CD4-positive, alpha-beta T cell (primary cell): ENCODE data around the gene TOLLIP. TPM values are rescaled to one million over a fixed set of nuclear protein-coding genes. Genes with fewer than 3 reads are reported as not detected.

Source experiments
- ATAC-seq: fragments of 200-7000 bp; cut with Tn5 transposase; one replicate; pipeline ENCODE4 v1.10.0; 2022; ENCODE audit warnings: mild to moderate bottlenecking; ENCODE audit not compliant: poor library complexity
- CTCF ChIA-PET: fragments of 350-600 bp; sonication (Branson Sonifier 250); formaldehyde crosslinking; loops from one replicate; lab custom pipeline; 2021; ENCODE audit warnings: antibody characterized with exemption, inconsistent platforms; lab: Charles Lee
- POLR2A ChIA-PET: fragments of 350-600 bp; sonication (Branson Sonifier 250); formaldehyde crosslinking; loops from one replicate; lab custom pipeline; 2021; ENCODE audit warnings: antibody characterized with exemption, inconsistent platforms; lab: Charles Lee
- DNase-seq, 14 experiments: peaks; one replicate each; pipeline ENCODE4 v3.0.0-alpha.2; 2013 to 2020; ENCODE audit warnings: mixed read lengths in 2 of 14
- H3K27ac ChIP-seq, 2 donors: one replicate each; pipeline versions ENCODE4 v1.5.1 to v1.7.0; 2013; ENCODE audit warnings: low read length in 2 of 2, low read depth in 1 of 2, mild to moderate bottlenecking in 1 of 2
- H3K27me3 ChIP-seq, 2 experiments: 1 replicate in 1 of 2; 2 replicates in 1 of 2; pipeline versions ENCODE4 v1.6.1 to v1.7.0; 2013; ENCODE audit warnings: low read length in 2 of 2, control low read depth in 1 of 2, mild to moderate bottlenecking in 1 of 2, moderate library complexity in 1 of 2; ENCODE audit not compliant: insufficient read depth in 2 of 2, control insufficient read depth in 1 of 2
- H3K36me3 ChIP-seq: one replicate; pipeline ENCODE4 v1.6.1; 2013; ENCODE audit warnings: low read length, control low read depth; ENCODE audit not compliant: insufficient read depth
- H3K4me1 ChIP-seq: one replicate; pipeline ENCODE4 v1.6.1; 2013; ENCODE audit warnings: low read length, control low read depth; ENCODE audit not compliant: insufficient read depth
- H3K4me3 ChIP-seq: one replicate; pipeline ENCODE4 v1.5.1; 2013; ENCODE audit warnings: mild to moderate bottlenecking, low read length, moderate library complexity
- H3K9me3 ChIP-seq, 2 experiments: 1 replicate in 1 of 2; 2 replicates in 1 of 2; pipeline versions ENCODE4 v1.6.1 to v1.7.0; 2013; ENCODE audit warnings: low read length in 2 of 2, mild to moderate bottlenecking in 2 of 2, control low read depth in 1 of 2, moderate library complexity in 1 of 2; ENCODE audit not compliant: control insufficient read depth in 1 of 2, insufficient read depth in 1 of 2
- H3K27ac Mint-ChIP-seq: one replicate; pipeline ENCODE4 v1.8.0; 2020; ENCODE audit warnings: mixed read lengths
- H3K27me3 Mint-ChIP-seq: one replicate; pipeline ENCODE4 v1.8.0; 2021; ENCODE audit warnings: mixed read lengths
- H3K36me3 Mint-ChIP-seq: one replicate; pipeline ENCODE4 v1.8.0; 2021; ENCODE audit warnings: low read depth, mixed read lengths
- H3K4me1 Mint-ChIP-seq: one replicate; pipeline ENCODE4 v1.8.0; 2021; ENCODE audit warnings: low read depth, mixed read lengths
- H3K4me3 Mint-ChIP-seq: one replicate; pipeline ENCODE4 v1.8.0; 2020; ENCODE audit warnings: mild to moderate bottlenecking, mixed read lengths
- H3K9me3 Mint-ChIP-seq: one replicate; pipeline ENCODE4 v1.8.0; 2020; ENCODE audit warnings: mixed read lengths
- intact Hi-C, 2 experiments: fragments of 100-400 bp; cut with DNase I in 1 of 2; cut with micrococcal nuclease in 1 of 2; formaldehyde crosslinking; loops; one replicate each; pipeline versions ENCODE4 v1.15.1 to v1.9.0; 2023 to 2025; cut with DNase I, micrococcal nuclease
- total RNA-seq, 174 experiments: library from RNA in 2 of 174; stranded (reverse) in 2 of 174; gene quantifications; one replicate each; pipeline ENCODE4 v1.2.3 and lab custom pipeline; 2021 to 2026
- TF ChIP-seq, protein P1 (sequence below): fragments of 200-600 bp; IDR thresholded peaks from one replicate; pipeline ENCODE4 v1.8.0; 2022; ENCODE audit warnings: antibody characterized with exemption, mild to moderate bottlenecking

TOLLIP gene
- total RNA-seq, 2 experiments from 2014 or later, result 38.9 to 41.0 TPM

DNA sequence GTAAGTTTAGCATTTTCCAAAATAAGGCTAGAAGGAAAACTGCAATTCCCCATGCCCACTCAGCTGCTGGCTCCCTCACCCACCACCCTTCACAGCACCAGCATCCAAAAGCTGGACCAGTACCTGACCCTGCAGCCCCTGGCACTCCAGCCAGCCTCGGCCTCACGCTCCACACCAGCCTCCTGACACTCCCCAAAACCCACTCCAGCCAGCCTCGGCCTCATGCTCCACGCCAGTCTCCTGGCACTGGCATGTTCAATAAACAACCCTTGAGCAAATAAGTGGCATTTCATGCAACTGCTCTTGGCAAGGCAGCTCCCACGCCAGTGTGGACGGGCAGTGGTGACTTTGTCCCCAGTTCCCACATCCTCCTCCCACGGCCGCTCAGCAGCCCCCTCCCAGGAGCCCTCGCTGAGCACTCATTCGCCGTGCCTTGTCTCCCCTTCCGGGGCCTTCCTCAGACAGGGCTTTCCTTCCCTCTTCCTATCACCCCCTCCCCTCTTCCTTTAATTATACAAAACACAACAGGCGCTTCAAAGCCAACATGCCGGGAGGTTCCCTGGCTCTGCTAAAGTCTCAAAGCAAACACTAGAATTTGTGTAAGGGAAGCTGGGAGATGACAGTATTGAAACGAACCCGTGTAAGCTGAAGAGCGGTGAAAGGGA lies 6.8 kb downstream of the TOLLIP start:
- Mint-ChIP-seq H3K4me1 (peaks cover 39% of the 10 kb centered on the region), H3K27me3 (no peaks in the 10 kb centered on the region), H3K4me3 (no peak overlapping the region), H3K27ac (no peak overlapping the region), H3K9me3 (no peaks in the 10 kb centered on the region), H3K36me3 (peaks cover 5% of the 10 kb centered on the region)
- Histone ChIP-seq H3K4me1 (peaks cover 38% of the 10 kb centered on the region), H3K9me3 (no peaks in the 10 kb centered on the region), H3K27me3 (no peaks in the 10 kb centered on the region), H3K36me3 (peaks cover 26% of the 10 kb centered on the region), H3K27ac (no peak overlapping the region), H3K4me3 (no peak overlapping the region)
- CTCF ChIA-PET, result no interaction called here
- POLR2A ChIA-PET, result no interaction called here
- TF ChIP-seq, protein P1, sequence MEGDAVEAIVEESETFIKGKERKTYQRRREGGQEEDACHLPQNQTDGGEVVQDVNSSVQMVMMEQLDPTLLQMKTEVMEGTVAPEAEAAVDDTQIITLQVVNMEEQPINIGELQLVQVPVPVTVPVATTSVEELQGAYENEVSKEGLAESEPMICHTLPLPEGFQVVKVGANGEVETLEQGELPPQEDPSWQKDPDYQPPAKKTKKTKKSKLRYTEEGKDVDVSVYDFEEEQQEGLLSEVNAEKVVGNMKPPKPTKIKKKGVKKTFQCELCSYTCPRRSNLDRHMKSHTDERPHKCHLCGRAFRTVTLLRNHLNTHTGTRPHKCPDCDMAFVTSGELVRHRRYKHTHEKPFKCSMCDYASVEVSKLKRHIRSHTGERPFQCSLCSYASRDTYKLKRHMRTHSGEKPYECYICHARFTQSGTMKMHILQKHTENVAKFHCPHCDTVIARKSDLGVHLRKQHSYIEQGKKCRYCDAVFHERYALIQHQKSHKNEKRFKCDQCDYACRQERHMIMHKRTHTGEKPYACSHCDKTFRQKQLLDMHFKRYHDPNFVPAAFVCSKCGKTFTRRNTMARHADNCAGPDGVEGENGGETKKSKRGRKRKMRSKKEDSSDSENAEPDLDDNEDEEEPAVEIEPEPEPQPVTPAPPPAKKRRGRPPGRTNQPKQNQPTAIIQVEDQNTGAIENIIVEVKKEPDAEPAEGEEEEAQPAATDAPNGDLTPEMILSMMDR, result no peak
- intact Hi-C loops, result no loop called here
- ATAC-seq (no peak), DNase-seq (peak in 1 of 14 experiments; percentile 22)

DNA sequence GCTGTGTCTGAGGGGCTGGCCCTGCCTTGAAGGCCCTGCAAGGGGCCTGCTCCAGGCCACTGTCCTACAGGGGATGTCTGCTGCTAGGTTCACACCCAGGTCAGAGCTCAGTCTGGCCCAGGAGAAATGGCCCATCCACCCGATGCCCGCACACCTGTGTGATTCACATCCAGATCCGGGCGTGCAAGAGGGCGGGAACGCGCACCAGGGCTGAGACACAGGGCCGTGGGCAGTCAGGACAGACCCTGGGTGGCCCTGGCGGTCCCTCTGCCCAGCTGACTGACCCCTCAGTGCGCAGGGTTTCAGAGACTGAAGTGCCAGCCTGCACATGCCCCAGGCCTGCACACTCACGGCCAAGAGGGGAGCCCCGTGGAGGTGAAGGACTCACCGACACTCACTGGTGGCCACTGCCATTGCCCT lies 7.4 kb downstream of the TOLLIP start:
- peak in 2 of 14 experiments; percentile 10 to 22 for DNase-seq
- no peaks in the 10 kb centered on the region for H3K9me3 ChIP-seq
- H3K27ac ChIP-seq, result no peak overlapping the region
- H3K27me3 Mint-ChIP-seq, result no peaks in the 10 kb centered on the region
- no peak overlapping the region for H3K4me3 Mint-ChIP-seq
- no peaks in the 10 kb centered on the region for H3K27me3 ChIP-seq
- ATAC-seq, result no peak
- peaks cover 33% of the 10 kb centered on the region for H3K4me1 Mint-ChIP-seq
- CTCF ChIA-PET, result no interaction called here
- intact Hi-C loops, result no loop called here
- peaks cover 5% of the 10 kb centered on the region for H3K36me3 Mint-ChIP-seq
- POLR2A ChIA-PET, result no interaction called here
- H3K27ac Mint-ChIP-seq, result no peak overlapping the region
- TF ChIP-seq, protein P1, result no peak
- no peaks in the 10 kb centered on the region for H3K9me3 Mint-ChIP-seq
- H3K4me3 ChIP-seq, result no peak overlapping the region
- H3K4me1 ChIP-seq, result peaks cover 32% of the 10 kb centered on the region
- H3K36me3 ChIP-seq, result peaks cover 31% of the 10 kb centered on the region

DNA sequence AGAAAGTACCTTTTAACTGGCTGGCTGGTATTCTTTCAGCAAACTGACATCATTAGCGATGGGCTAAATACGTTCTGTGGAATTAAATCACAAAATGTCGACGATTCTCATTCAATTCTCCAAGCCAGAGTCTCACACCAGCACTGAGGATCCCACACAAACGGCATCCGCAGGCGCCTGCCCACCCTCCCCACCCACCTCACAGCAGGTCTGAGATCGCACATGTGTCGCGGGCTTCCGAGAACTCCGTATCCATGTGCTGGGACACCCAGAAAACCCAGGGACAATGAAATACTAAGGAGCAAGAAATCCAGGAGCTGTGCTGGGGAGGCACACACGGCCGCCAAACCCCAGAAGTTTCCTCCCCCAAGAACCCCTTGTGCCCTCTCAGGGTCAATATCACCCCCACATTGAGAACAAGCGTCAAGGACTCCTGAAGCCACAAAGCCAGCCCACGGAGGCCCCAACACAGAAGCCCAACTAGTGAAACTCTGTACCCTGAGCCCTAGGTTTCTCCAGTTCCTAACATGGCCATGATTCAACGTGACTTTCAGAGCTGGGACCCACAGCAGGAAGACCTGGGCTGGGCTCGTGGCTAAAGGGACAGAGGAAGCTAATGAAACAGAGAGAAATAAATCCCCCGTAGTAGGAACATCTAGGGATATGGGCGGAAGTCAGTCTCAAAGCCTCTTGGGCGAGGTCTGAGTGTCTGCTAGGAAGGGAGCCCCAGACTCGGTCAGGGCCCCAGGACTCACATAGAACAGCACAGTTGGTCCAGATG lies 8.0 kb downstream of the TOLLIP start:
- intact Hi-C loops, result no loop called here
- peaks cover 29% of the 10 kb centered on the region for H3K4me1 Mint-ChIP-seq
- CTCF ChIA-PET, result interaction anchor here (1.7 kb wide), 1 partner anchor 8 kb away, joined by 4 read pairs; the partner anchor contains the start of gene TOLLIP

More for the DNA sequence above, 8.0 kb downstream of the TOLLIP start:
- H3K4me1 ChIP-seq, result peaks cover 26% of the 10 kb centered on the region
- no peaks in the 10 kb centered on the region for H3K9me3 Mint-ChIP-seq
- no peaks in the 10 kb centered on the region for H3K9me3 ChIP-seq
- no peak for DNase-seq
- no peak overlapping the region for H3K4me3 Mint-ChIP-seq
- H3K27ac ChIP-seq, result no peak overlapping the region
- H3K27me3 Mint-ChIP-seq, result no peaks in the 10 kb centered on the region
- H3K36me3 ChIP-seq, result peaks cover 31% of the 10 kb centered on the region
- ATAC-seq, result no peak
- TF ChIP-seq, protein P1, result no peak
- peaks cover 5% of the 10 kb centered on the region for H3K36me3 Mint-ChIP-seq
- no peaks in the 10 kb centered on the region for H3K27me3 ChIP-seq
- H3K4me3 ChIP-seq, result no peak overlapping the region
- POLR2A ChIA-PET, result no interaction called here
- no peak overlapping the region for H3K27ac Mint-ChIP-seq
